Fibroblast of lung (primary cell): ENCODE results near the gene ULK3.

Experiments
- EZH2 ChIP-seq: IDR thresholded peaks from 2 replicates; pipeline ENCODE4 v1.5.1; 2012; ENCODE audit warnings: low read length, control low read depth, mild to moderate bottlenecking; ENCODE audit errors: missing control alignments
- TF ChIP-seq, protein P1 (sequence below), 2 donors: IDR thresholded peaks in 1 of 2; conservative IDR thresholded peaks in 1 of 2; 1 replicate in 1 of 2; 2 replicates in 1 of 2; pipeline ENCODE4 v1.5.1; 2011 to 2012; ENCODE audit warnings: low read length in 2 of 2, control low read depth in 1 of 2, inconsistent platforms in 1 of 2, low read depth in 1 of 2, mild to moderate bottlenecking in 1 of 2

DNA sequence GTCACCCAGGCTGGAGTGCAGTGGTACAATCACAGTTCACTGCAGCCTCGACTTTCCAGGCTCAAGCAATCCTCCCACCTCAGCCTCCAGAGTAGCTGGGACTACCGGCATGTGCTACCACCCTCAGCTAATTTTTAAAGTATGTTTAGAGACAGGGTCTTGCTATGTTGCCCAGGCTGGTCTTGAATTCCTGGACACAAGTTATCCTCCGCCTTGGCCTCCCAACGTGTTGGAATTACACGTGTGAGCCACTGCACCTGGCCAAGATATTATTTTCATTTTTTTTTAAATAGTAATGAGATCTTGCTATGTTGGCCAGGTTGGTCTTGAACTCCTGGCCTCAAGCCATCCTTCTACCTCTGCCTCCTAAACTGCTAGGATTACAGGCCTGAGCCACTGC, 42.5 kb upstream of the ULK3 start:
- TF ChIP-seq, protein P1, sequence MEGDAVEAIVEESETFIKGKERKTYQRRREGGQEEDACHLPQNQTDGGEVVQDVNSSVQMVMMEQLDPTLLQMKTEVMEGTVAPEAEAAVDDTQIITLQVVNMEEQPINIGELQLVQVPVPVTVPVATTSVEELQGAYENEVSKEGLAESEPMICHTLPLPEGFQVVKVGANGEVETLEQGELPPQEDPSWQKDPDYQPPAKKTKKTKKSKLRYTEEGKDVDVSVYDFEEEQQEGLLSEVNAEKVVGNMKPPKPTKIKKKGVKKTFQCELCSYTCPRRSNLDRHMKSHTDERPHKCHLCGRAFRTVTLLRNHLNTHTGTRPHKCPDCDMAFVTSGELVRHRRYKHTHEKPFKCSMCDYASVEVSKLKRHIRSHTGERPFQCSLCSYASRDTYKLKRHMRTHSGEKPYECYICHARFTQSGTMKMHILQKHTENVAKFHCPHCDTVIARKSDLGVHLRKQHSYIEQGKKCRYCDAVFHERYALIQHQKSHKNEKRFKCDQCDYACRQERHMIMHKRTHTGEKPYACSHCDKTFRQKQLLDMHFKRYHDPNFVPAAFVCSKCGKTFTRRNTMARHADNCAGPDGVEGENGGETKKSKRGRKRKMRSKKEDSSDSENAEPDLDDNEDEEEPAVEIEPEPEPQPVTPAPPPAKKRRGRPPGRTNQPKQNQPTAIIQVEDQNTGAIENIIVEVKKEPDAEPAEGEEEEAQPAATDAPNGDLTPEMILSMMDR (conservative IDR thresholded peaks at IDR 0.05 in 1 of 2, IDR thresholded peaks at IDR 0.05 in 1 of 2; ENCODE audit: low read depth in 1 of 2, low read length in 2 of 2), result no peak
- no peak for TF ChIP-seq EZH2
